WTC11 (cell line): ENCODE results near the gene DOCK7. TPM values are rescaled to one million over a fixed set of nuclear protein-coding genes. Genes with fewer than 3 reads are reported as not detected.
A peak's percentile ranks its signal among the peaks of the same experiment; 100 is the strongest.

ENCODE experiments used
- ATAC-seq: fragments of 200-7000 bp; cut with Tn5 transposase; 2 replicates; pipeline ENCODE4 v1.10.0; 2021; ENCODE audit warnings: mild to moderate bottlenecking, moderate library complexity
- CTCF ChIA-PET: fragments of 300-600 bp; sonication (Branson Sonifier 250); formaldehyde crosslinking; loops from one replicate; lab custom pipeline; 2021; ENCODE audit warnings: antibody characterized with exemption; lab: Charles Lee
- POLR2A ChIA-PET: fragments of 350-600 bp; sonication (Branson Sonifier 250); formaldehyde crosslinking; loops from one replicate; lab custom pipeline; 2021; ENCODE audit warnings: antibody characterized with exemption; lab: Charles Lee
- DNase-seq: peaks from one replicate; pipeline ENCODE4 v3.0.0; 2021; ENCODE audit warnings: low spot score
- H3K27ac Mint-ChIP-seq: 2 replicates; pipeline ENCODE4 v1.8.0; 2021; ENCODE audit warnings: mixed read lengths
- H3K27me3 Mint-ChIP-seq: 2 replicates; pipeline ENCODE4 v1.8.0; 2021; ENCODE audit warnings: low read depth, mild to moderate bottlenecking, moderate library complexity, mixed read lengths
- H3K36me3 Mint-ChIP-seq: 2 replicates; pipeline ENCODE4 v1.8.0; 2021; ENCODE audit warnings: mixed read lengths
- H3K4me1 Mint-ChIP-seq: 2 replicates; pipeline ENCODE4 v1.8.0; 2022; ENCODE audit warnings: mixed read lengths
- H3K4me3 Mint-ChIP-seq: 2 replicates; pipeline ENCODE4 v1.8.0; 2021; ENCODE audit warnings: mild to moderate bottlenecking, moderate library complexity, mixed read lengths
- H3K9me3 Mint-ChIP-seq: 2 replicates; pipeline ENCODE4 v1.8.0; 2021; ENCODE audit warnings: mixed read lengths
- ETV6 ChIP-seq: sonication (generic); formaldehyde crosslinking; IDR thresholded peaks from 2 replicates; pipeline ENCODE4 v1.8.1; 2022; ENCODE audit warnings: mild to moderate bottlenecking, missing genetic modification reagents
- FOXK1 ChIP-seq: sonication (generic); formaldehyde crosslinking; IDR thresholded peaks from 2 replicates; pipeline ENCODE4 v1.8.0; 2022; ENCODE audit warnings: mild to moderate bottlenecking, moderate library complexity, missing genetic modification reagents
- JAZF1 ChIP-seq: fragments of 250-450 bp; sonication (Bioruptor Pico); IDR thresholded peaks from 2 replicates; pipeline ENCODE4 v1.9.0; 2021; ENCODE audit warnings: moderate library complexity, mild to moderate bottlenecking, inconsistent platforms
- NFATC4 ChIP-seq: fragments of 250-450 bp; sonication (Bioruptor Pico); IDR thresholded peaks from 2 replicates; pipeline ENCODE4 v1.9.0; 2021; ENCODE audit warnings: mild to moderate bottlenecking
- NFYB ChIP-seq: sonication (generic); formaldehyde crosslinking; conservative IDR thresholded peaks from 2 replicates; pipeline ENCODE4 v1.8.0; 2022; ENCODE audit warnings: low read depth, missing genetic modification reagents
- NR1H2 ChIP-seq: sonication (generic); formaldehyde crosslinking; IDR thresholded peaks from 2 replicates; pipeline ENCODE4 v1.9.0; 2021; ENCODE audit warnings: mild to moderate bottlenecking, moderate library complexity, missing genetic modification reagents
- NR2C2 ChIP-seq: sonication (generic); formaldehyde crosslinking; IDR thresholded peaks from 2 replicates; pipeline ENCODE4 v1.8.0; 2022; ENCODE audit warnings: mild to moderate bottlenecking, missing genetic modification reagents
- OVOL2 ChIP-seq: fragments of 250-450 bp; sonication (Bioruptor Pico); IDR thresholded peaks from 2 replicates; pipeline ENCODE4 v1.9.0; 2021; ENCODE audit warnings: mild to moderate bottlenecking, borderline replicate concordance
- RELA ChIP-seq: sonication (generic); formaldehyde crosslinking; IDR thresholded peaks from 2 replicates; pipeline ENCODE4 v1.8.1; 2022; ENCODE audit warnings: missing genetic modification reagents, mild to moderate bottlenecking, borderline replicate concordance
- SP1 ChIP-seq: sonication (generic); formaldehyde crosslinking; conservative IDR thresholded peaks from 2 replicates; pipeline ENCODE4 v1.8.1; 2022; ENCODE audit warnings: missing genetic modification reagents
- TCF7 ChIP-seq: sonication (generic); formaldehyde crosslinking; IDR thresholded peaks from 2 replicates; pipeline ENCODE4 v1.8.0; 2022; ENCODE audit warnings: mild to moderate bottlenecking, low read depth, missing genetic modification reagents, moderate library complexity
- ZNF138 ChIP-seq: sonication (generic); formaldehyde crosslinking; conservative IDR thresholded peaks from 2 replicates; pipeline ENCODE4 v1.8.1; 2022; ENCODE audit warnings: mild to moderate bottlenecking, moderate library complexity, missing genetic modification reagents
- ZNF317 ChIP-seq: sonication (generic); formaldehyde crosslinking; IDR thresholded peaks from 2 replicates; pipeline ENCODE4 v1.8.1; 2023; ENCODE audit warnings: low read depth, mild to moderate bottlenecking, moderate library complexity, missing genetic modification reagents, borderline replicate concordance
- ZNF396 ChIP-seq: fragments of 250-450 bp; sonication (Bioruptor Pico); IDR thresholded peaks from 2 replicates; pipeline ENCODE4 v1.8.0; 2021; ENCODE audit warnings: mild to moderate bottlenecking, moderate library complexity, borderline replicate concordance
- ZNF423 ChIP-seq: fragments of 250-450 bp; sonication (Bioruptor Pico); IDR thresholded peaks from 2 replicates; pipeline ENCODE4 v2.1.2; 2022; ENCODE audit warnings: mild to moderate bottlenecking, moderate library complexity
- total RNA-seq: library from RNA; stranded (reverse); gene quantifications from 3 replicates; pipeline ENCODE4 v1.2.3, GENCODE V29; 2021
- TF ChIP-seq, protein P1 (sequence below): sonication (generic); formaldehyde crosslinking; IDR thresholded peaks from 2 replicates; pipeline ENCODE4 v1.8.1; 2022; ENCODE audit warnings: mild to moderate bottlenecking, missing genetic modification reagents, moderate library complexity, borderline replicate concordance
- TF ChIP-seq, protein P2 (sequence below): sonication (generic); formaldehyde crosslinking; IDR thresholded peaks from 2 replicates; pipeline ENCODE4 v1.8.1; 2022; ENCODE audit warnings: low read depth, missing genetic modification reagents, borderline replicate concordance
- TF ChIP-seq, protein P3 (sequence below): sonication (generic); formaldehyde crosslinking; conservative IDR thresholded peaks from 2 replicates; pipeline ENCODE4 v1.8.1; 2022; ENCODE audit warnings: mild to moderate bottlenecking, missing genetic modification reagents
- TF ChIP-seq, protein P4 (sequence below): sonication (generic); formaldehyde crosslinking; IDR thresholded peaks from 2 replicates; pipeline ENCODE4 v1.8.1; 2023; ENCODE audit warnings: mild to moderate bottlenecking, missing genetic modification reagents
- TF ChIP-seq, protein P5 (sequence below): fragments of 250-450 bp; sonication (Bioruptor Pico); conservative IDR thresholded peaks from 2 replicates; pipeline ENCODE4 v1.9.0; 2021; ENCODE audit warnings: mild to moderate bottlenecking

The DOCK7 gene
- total RNA-seq, 1 experiment from 2014 or later, result 34.2 TPM

DNA sequence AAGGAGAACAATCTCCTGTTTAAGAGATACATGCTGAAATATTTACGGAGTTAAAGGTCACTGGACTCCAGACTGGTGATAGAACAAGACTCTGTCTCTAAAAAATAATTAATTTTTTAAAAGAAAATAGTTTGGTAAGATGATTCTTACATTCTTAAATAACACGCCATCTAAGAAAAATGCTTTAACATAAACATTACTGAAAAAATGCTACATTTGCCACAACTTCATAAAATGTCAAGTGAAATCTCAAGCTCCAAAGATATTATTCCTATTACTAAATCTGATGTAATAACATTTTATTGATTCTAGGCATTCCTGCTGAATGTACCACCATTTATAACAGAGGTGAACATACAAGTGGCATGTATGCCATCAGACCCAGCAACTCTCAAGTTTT lies 86.7 kb downstream of the DOCK7 start:
- Mint-ChIP-seq H3K27ac (no peak overlapping the region), H3K9me3 (no peaks in the 10 kb centered on the region), H3K4me3 (no peak overlapping the region), H3K27me3 (no peaks in the 10 kb centered on the region), H3K4me1 (no peaks in the 10 kb centered on the region), H3K36me3 (no peaks in the 10 kb centered on the region)
- DNase-seq, result no peak
- no peak for TF ChIP-seq ZNF423 (CRISPR knock-in tag)
- no peak for TF ChIP-seq NR1H2 (CRISPR knock-in tag)
- no peak for TF ChIP-seq ETV6 (CRISPR knock-in tag)
- TF ChIP-seq OVOL2 (CRISPR knock-in tag), result no peak
- TF ChIP-seq, protein P1, sequence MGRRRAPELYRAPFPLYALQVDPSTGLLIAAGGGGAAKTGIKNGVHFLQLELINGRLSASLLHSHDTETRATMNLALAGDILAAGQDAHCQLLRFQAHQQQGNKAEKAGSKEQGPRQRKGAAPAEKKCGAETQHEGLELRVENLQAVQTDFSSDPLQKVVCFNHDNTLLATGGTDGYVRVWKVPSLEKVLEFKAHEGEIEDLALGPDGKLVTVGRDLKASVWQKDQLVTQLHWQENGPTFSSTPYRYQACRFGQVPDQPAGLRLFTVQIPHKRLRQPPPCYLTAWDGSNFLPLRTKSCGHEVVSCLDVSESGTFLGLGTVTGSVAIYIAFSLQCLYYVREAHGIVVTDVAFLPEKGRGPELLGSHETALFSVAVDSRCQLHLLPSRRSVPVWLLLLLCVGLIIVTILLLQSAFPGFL (CRISPR knock-in tag), result no peak
- POLR2A ChIA-PET, result no interaction called here
- no peak for ATAC-seq
- CTCF ChIA-PET, result interaction anchor here (1.1 kb wide), 1 partner anchor 240 kb away, joined by 3 read pairs; no protein-coding TSS in a partner anchor

DNA sequence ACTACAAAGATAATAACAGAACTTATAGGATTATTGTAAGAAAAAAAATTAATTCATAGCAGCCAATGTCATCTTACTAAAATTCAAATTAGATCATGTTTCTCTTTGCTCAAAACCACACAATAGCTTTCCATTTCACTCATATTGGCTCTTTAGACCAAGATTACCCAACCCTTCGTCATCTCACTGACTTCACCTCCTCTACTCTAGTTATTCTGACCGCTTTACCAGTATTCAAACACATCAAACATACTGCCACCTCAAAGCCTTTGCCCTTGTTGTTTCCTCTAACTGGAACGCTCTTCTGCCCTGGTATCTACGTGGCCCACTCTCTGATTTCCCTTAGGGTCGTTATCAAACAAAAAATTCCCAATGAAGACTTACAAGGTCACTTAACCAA lies 89.1 kb downstream of the DOCK7 start:
- Mint-ChIP-seq H3K36me3 (no peaks in the 10 kb centered on the region), H3K27ac (peak overlapping the region; percentile 2; the same call in 1 of the 2 replicates), H3K4me3 (no peak overlapping the region), H3K27me3 (no peaks in the 10 kb centered on the region), H3K4me1 (0 out of 2 replicates have a peak, but pooled peaks cover under 1% of the 10 kb centered on the region), H3K9me3 (no peaks in the 10 kb centered on the region)
- ChIA-PET CTCF (no interaction called here), POLR2A (no interaction called here)
- DNase-seq, result no peak
- ATAC-seq, result no peak
- TF ChIP-seq ZNF138 (no peak), SP1 (CRISPR knock-in tag) (no peak), JAZF1 (CRISPR knock-in tag) (no peak), NR2C2 (CRISPR knock-in tag) (no peak), FOXK1 (CRISPR knock-in tag) (no peak), ZNF317 (CRISPR knock-in tag) (no peak), NFYB (CRISPR knock-in tag) (no peak), NFATC4 (CRISPR knock-in tag) (no peak), TCF7 (CRISPR knock-in tag) (no peak)
- TF ChIP-seq, protein P2, sequence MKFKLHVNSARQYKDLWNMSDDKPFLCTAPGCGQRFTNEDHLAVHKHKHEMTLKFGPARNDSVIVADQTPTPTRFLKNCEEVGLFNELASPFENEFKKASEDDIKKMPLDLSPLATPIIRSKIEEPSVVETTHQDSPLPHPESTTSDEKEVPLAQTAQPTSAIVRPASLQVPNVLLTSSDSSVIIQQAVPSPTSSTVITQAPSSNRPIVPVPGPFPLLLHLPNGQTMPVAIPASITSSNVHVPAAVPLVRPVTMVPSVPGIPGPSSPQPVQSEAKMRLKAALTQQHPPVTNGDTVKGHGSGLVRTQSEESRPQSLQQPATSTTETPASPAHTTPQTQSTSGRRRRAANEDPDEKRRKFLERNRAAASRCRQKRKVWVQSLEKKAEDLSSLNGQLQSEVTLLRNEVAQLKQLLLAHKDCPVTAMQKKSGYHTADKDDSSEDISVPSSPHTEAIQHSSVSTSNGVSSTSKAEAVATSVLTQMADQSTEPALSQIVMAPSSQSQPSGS (CRISPR knock-in tag), result no peak
- TF ChIP-seq, protein P3, sequence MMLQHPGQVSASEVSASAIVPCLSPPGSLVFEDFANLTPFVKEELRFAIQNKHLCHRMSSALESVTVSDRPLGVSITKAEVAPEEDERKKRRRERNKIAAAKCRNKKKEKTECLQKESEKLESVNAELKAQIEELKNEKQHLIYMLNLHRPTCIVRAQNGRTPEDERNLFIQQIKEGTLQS (CRISPR knock-in tag), result no peak

DNA sequence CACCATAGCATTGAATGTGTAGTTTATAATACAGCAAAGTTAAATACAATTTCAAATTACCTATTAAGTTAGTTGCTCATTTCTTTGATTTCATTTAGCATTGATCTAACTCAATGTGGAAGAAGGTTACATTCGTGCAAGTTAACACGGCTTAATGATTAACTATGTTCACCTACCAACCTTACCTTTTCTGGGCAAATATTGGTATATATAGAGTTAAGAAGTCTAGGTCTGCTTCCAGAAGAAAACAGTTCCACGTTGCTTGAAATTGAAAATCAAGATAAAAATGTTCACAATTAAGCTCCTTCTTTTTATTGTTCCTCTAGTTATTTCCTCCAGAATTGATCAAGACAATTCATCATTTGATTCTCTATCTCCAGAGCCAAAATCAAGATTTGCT lies 90.9 kb downstream of the DOCK7 start, which contains the start of gene ANGPTL3:
Gene ANGPTL3, plus strand, starts transcription at position 240 of the 400 bp plus-strand sequence. Its CDS starts 47 bp downstream, at position 287.
- ATAC-seq (no peak), DNase-seq (no peak)
- CTCF ChIA-PET, result no interaction called here
- Mint-ChIP-seq H3K4me1 (peaks cover 4% of the 10 kb centered on the region; the same call in 1 of the 2 replicates), H3K27me3 (no peaks in the 10 kb centered on the region), H3K36me3 (no peaks in the 10 kb centered on the region), H3K4me3 (no peak within 1 kb of the TSS), H3K27ac (no peak within 1 kb of the TSS), H3K9me3 (no peaks in the 10 kb centered on the region)
- POLR2A ChIA-PET, result no interaction called here
- TF ChIP-seq ZNF423 (CRISPR knock-in tag) (no peak), RELA (no peak), JAZF1 (CRISPR knock-in tag) (no peak), ZNF396 (no peak), NFATC4 (CRISPR knock-in tag) (no peak), NR2C2 (CRISPR knock-in tag) (no peak)
- TF ChIP-seq, protein P4, sequence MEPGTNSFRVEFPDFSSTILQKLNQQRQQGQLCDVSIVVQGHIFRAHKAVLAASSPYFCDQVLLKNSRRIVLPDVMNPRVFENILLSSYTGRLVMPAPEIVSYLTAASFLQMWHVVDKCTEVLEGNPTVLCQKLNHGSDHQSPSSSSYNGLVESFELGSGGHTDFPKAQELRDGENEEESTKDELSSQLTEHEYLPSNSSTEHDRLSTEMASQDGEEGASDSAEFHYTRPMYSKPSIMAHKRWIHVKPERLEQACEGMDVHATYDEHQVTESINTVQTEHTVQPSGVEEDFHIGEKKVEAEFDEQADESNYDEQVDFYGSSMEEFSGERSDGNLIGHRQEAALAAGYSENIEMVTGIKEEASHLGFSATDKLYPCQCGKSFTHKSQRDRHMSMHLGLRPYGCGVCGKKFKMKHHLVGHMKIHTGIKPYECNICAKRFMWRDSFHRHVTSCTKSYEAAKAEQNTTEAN (CRISPR knock-in tag), result no peak
- TF ChIP-seq, protein P5, sequence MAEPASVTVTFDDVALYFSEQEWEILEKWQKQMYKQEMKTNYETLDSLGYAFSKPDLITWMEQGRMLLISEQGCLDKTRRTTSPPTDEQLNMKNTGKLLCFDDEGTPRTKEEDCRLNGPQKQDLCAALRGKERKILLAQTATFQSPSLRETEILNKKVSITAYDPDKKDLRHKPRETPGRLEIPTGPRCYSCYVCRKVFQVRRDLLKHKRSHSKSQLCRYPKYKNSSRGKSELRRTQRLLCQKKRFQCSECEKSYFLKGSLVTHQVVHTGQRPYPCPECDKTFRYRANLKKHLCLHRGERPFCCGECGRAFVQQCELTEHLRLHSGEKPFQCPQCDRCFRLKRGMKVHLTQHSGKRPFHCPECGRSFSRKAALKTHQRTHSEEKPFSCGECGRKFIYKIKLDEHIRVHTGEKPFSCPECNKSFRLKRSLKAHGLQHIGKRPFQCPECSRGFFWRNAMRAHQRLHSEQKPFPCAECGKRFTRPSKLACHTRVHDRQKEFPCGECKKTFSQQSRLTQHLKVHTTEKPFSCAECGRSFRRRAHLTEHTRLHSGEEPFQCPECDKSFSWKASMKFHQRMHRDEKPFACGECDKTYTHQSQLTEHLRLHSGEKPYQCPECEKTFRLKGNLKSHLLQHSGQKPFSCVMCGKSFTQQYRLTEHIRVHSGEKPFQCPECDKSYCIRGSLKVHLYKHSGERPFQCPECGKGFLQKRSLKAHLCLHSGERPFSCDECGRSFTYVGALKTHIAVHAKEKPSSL (CRISPR knock-in tag), result no peak
